ENCODE measurements around the gene STK24.

STK24 gene

GRCh38 chr13:98548230-98548629 is 28.7 kb downstream of the STK24 start:
- no peaks in the 10 kb centered on the region for H3K9me3 ChIP-seq (ENCODE audit: low read length)
- H3K27me3 ChIP-seq (ENCODE audit: control insufficient read depth in 1 of 2, insufficient read depth in 2 of 2, low read length in 2 of 2): no peaks in the 10 kb centered on the region
- no peaks in the 10 kb centered on the region for H3K36me3 ChIP-seq (ENCODE audit: insufficient read depth, low read length)
- H3K4me3 ChIP-seq (ENCODE audit: low read depth in 1 of 2, low read length in 2 of 2): no peak overlapping the region
- peaks cover 41% of the 10 kb centered on the region for H3K4me1 ChIP-seq (ENCODE audit: insufficient read depth, low read length)
- H3K27ac ChIP-seq (ENCODE audit: low read depth, low read length): no peak overlapping the region
- H3K9ac ChIP-seq (ENCODE audit: low read length): no peak overlapping the region

- Histone ChIP-seq H3K9me3 (ENCODE audit: low read length) (no peaks in the 10 kb centered on the region), H3K9ac (ENCODE audit: low read length) (no peak overlapping the region), H3K27me3 (ENCODE audit: control insufficient read depth in 1 of 2, insufficient read depth in 2 of 2, low read length in 2 of 2) (no peaks in the 10 kb centered on the region), H3K4me1 (ENCODE audit: insufficient read depth, low read length) (peaks cover 45% of the 10 kb centered on the region), H3K27ac (ENCODE audit: low read depth, low read length) (no peak overlapping the region), H3K36me3 (ENCODE audit: insufficient read depth, low read length) (no peaks in the 10 kb centered on the region), H3K4me3 (ENCODE audit: low read depth in 1 of 2, low read length in 2 of 2) (no peak overlapping the region)
Measured at GRCh38 chr13:98547455-98547854, 29.5 kb downstream of the STK24 start.

- Histone ChIP-seq H3K9ac (ENCODE audit: low read length) (no peak overlapping the region), H3K36me3 (ENCODE audit: insufficient read depth, low read length) (no peaks in the 10 kb centered on the region), H3K27ac (ENCODE audit: low read depth, low read length) (no peak overlapping the region), H3K4me1 (ENCODE audit: insufficient read depth, low read length) (peaks cover 56% of the 10 kb centered on the region), H3K4me3 (ENCODE audit: low read depth in 1 of 2, low read length in 2 of 2) (no peak overlapping the region), H3K9me3 (ENCODE audit: low read length) (no peaks in the 10 kb centered on the region), H3K27me3 (ENCODE audit: control insufficient read depth in 1 of 2, insufficient read depth in 2 of 2, low read length in 2 of 2) (no peaks in the 10 kb centered on the region)
Measured at GRCh38 chr13:98546402-98546801, 30.5 kb downstream of the STK24 start.

GRCh38 chr13:98544104-98544710 is 32.7 kb downstream of the STK24 start:
- no peaks in the 10 kb centered on the region for H3K9me3 ChIP-seq (ENCODE audit: low read length)
- no peaks in the 10 kb centered on the region for H3K36me3 ChIP-seq (ENCODE audit: insufficient read depth, low read length)
- H3K9ac ChIP-seq (ENCODE audit: low read length): no peak overlapping the region
- H3K4me1 ChIP-seq (ENCODE audit: insufficient read depth, low read length): peaks cover 67% of the 10 kb centered on the region
- no peaks in the 10 kb centered on the region for H3K27me3 ChIP-seq (ENCODE audit: control insufficient read depth in 1 of 2, insufficient read depth in 2 of 2, low read length in 2 of 2)
- peak overlapping the region; percentile 25 for H3K27ac ChIP-seq (ENCODE audit: low read depth, low read length)
- H3K4me3 ChIP-seq (ENCODE audit: low read depth in 1 of 2, low read length in 2 of 2): peak overlapping the region in 1 of 2 donors; percentile 4

GRCh38 chr13:98543378-98544103 is 33.4 kb downstream of the STK24 start:
- peaks cover 63% of the 10 kb centered on the region for H3K4me1 ChIP-seq (ENCODE audit: insufficient read depth, low read length)
- no peaks in the 10 kb centered on the region for H3K9me3 ChIP-seq (ENCODE audit: low read length)
- H3K27me3 ChIP-seq (ENCODE audit: control insufficient read depth in 1 of 2, insufficient read depth in 2 of 2, low read length in 2 of 2): no peaks in the 10 kb centered on the region
- peak overlapping the region in 1 of 2 donors; percentile 40 for H3K4me3 ChIP-seq (ENCODE audit: low read depth in 1 of 2, low read length in 2 of 2)
- H3K9ac ChIP-seq (ENCODE audit: low read length): no peak overlapping the region
- H3K27ac ChIP-seq (ENCODE audit: low read depth, low read length): peak overlapping the region; percentile 42
- H3K36me3 ChIP-seq (ENCODE audit: insufficient read depth, low read length): no peaks in the 10 kb centered on the region

GRCh38 chr13:98542568-98543377 is 34.1 kb downstream of the STK24 start:
- Histone ChIP-seq H3K9ac (ENCODE audit: low read length) (peak overlapping the region; percentile 6), H3K4me1 (ENCODE audit: insufficient read depth, low read length) (peaks cover 63% of the 10 kb centered on the region), H3K27ac (ENCODE audit: low read depth, low read length) (peak overlapping the region; percentile 42), H3K4me3 (ENCODE audit: low read depth in 1 of 2, low read length in 2 of 2) (peak overlapping the region in 1 of 2 donors; percentile 40), H3K36me3 (ENCODE audit: insufficient read depth, low read length) (no peaks in the 10 kb centered on the region), H3K9me3 (ENCODE audit: low read length) (no peaks in the 10 kb centered on the region), H3K27me3 (ENCODE audit: control insufficient read depth in 1 of 2, insufficient read depth in 2 of 2, low read length in 2 of 2) (no peaks in the 10 kb centered on the region)

- H3K36me3 ChIP-seq (ENCODE audit: insufficient read depth, low read length): no peaks in the 10 kb centered on the region
- no peak overlapping the region for H3K27ac ChIP-seq (ENCODE audit: low read depth, low read length)
- no peak overlapping the region for H3K4me3 ChIP-seq (ENCODE audit: low read depth in 1 of 2, low read length in 2 of 2)
- peaks cover 63% of the 10 kb centered on the region for H3K4me1 ChIP-seq (ENCODE audit: insufficient read depth, low read length)
- no peaks in the 10 kb centered on the region for H3K27me3 ChIP-seq (ENCODE audit: control insufficient read depth in 1 of 2, insufficient read depth in 2 of 2, low read length in 2 of 2)
- no peaks in the 10 kb centered on the region for H3K9me3 ChIP-seq (ENCODE audit: low read length)
- H3K9ac ChIP-seq (ENCODE audit: low read length): no peak overlapping the region
Measured at GRCh38 chr13:98541701-98542203, 35.2 kb downstream of the STK24 start.

- no peak overlapping the region for H3K27ac ChIP-seq (ENCODE audit: low read depth, low read length)
Measured at GRCh38 chr13:98541191-98541590, 35.7 kb downstream of the STK24 start.

GRCh38 chr13:98540476-98540875 is 36.4 kb downstream of the STK24 start:
- Histone ChIP-seq H3K4me3 (ENCODE audit: low read depth in 1 of 2, low read length in 2 of 2) (no peak overlapping the region), H3K9ac (ENCODE audit: low read length) (no peak overlapping the region), H3K27me3 (ENCODE audit: control insufficient read depth in 1 of 2, insufficient read depth in 2 of 2, low read length in 2 of 2) (no peaks in the 10 kb centered on the region), H3K9me3 (ENCODE audit: low read length) (no peaks in the 10 kb centered on the region), H3K27ac (ENCODE audit: low read depth, low read length) (no peak overlapping the region), H3K36me3 (ENCODE audit: insufficient read depth, low read length) (no peaks in the 10 kb centered on the region), H3K4me1 (ENCODE audit: insufficient read depth, low read length) (peaks cover 67% of the 10 kb centered on the region)

More at GRCh38 chr13:98541191-98541590, 35.7 kb downstream of the STK24 start:
- no peaks in the 10 kb centered on the region for H3K36me3 ChIP-seq (ENCODE audit: insufficient read depth, low read length)
- no peak overlapping the region for H3K9ac ChIP-seq (ENCODE audit: low read length)
- H3K9me3 ChIP-seq (ENCODE audit: low read length): no peaks in the 10 kb centered on the region
- no peaks in the 10 kb centered on the region for H3K27me3 ChIP-seq (ENCODE audit: control insufficient read depth in 1 of 2, insufficient read depth in 2 of 2, low read length in 2 of 2)
- H3K4me3 ChIP-seq (ENCODE audit: low read depth in 1 of 2, low read length in 2 of 2): no peak overlapping the region
- H3K4me1 ChIP-seq (ENCODE audit: insufficient read depth, low read length): peaks cover 64% of the 10 kb centered on the region

GRCh38 chr13:98539666-98540065 is 37.2 kb downstream of the STK24 start:
- Histone ChIP-seq H3K27ac (ENCODE audit: low read depth, low read length) (no peak overlapping the region), H3K4me1 (ENCODE audit: insufficient read depth, low read length) (peaks cover 64% of the 10 kb centered on the region), H3K4me3 (ENCODE audit: low read depth in 1 of 2, low read length in 2 of 2) (no peak overlapping the region), H3K36me3 (ENCODE audit: insufficient read depth, low read length) (no peaks in the 10 kb centered on the region), H3K27me3 (ENCODE audit: control insufficient read depth in 1 of 2, insufficient read depth in 2 of 2, low read length in 2 of 2) (no peaks in the 10 kb centered on the region), H3K9me3 (ENCODE audit: low read length) (no peaks in the 10 kb centered on the region), H3K9ac (ENCODE audit: low read length) (no peak overlapping the region)

- no peaks in the 10 kb centered on the region for H3K9me3 ChIP-seq (ENCODE audit: low read length)
- no peak overlapping the region for H3K4me3 ChIP-seq (ENCODE audit: low read depth in 1 of 2, low read length in 2 of 2)
- no peaks in the 10 kb centered on the region for H3K27me3 ChIP-seq (ENCODE audit: control insufficient read depth in 1 of 2, insufficient read depth in 2 of 2, low read length in 2 of 2)
- H3K4me1 ChIP-seq (ENCODE audit: insufficient read depth, low read length): peaks cover 56% of the 10 kb centered on the region
- H3K27ac ChIP-seq (ENCODE audit: low read depth, low read length): no peak overlapping the region
- H3K36me3 ChIP-seq (ENCODE audit: insufficient read depth, low read length): no peaks in the 10 kb centered on the region
- no peak overlapping the region for H3K9ac ChIP-seq (ENCODE audit: low read length)
Measured at GRCh38 chr13:98538876-98539275, 38.0 kb downstream of the STK24 start.

All from muscle layer of colon (tissue), 2 donors.